SU-DHL-6 (cell line): ENCODE results near the gene BUD23.

ENCODE experiments used
- CTCF ChIP-seq: fragments of 200-600 bp; sonication (generic); IDR thresholded peaks from one replicate; pipeline ENCODE4 v1.5.1; 2017; ENCODE audit warnings: antibody characterized with exemption, mild to moderate bottlenecking, low read length, moderate library complexity; ENCODE audit not compliant: insufficient read depth, poor library complexity, severe bottlenecking
- EZH2phosphoT487 ChIP-seq: fragments of 200-600 bp; sonication (generic), shearing (Covaris generic); conservative IDR thresholded peaks from 2 replicates; pipeline ENCODE4 v1.6.1; 2018; ENCODE audit warnings: mild to moderate bottlenecking, antibody characterized with exemption, low read length, moderate library complexity, mixed read lengths

DNA sequence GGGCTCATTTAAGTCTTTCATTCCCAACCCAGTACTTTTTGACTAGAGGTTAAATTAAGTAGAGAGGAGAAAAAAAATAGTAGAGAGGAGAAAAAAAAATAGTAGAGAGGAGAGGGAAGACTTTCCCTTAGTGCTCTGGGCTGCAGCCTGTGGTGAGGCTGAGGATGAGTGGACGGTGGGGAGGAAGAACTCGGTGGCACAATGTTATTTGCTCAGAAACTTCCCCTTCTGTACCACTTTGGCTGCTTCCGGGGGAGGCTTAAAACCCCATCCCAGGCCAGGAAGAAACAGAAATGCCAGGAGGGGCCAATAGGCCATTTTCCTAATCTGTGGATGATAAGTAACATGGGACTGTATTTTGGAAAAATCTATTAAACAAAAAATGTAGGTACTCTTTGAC, 44.5 kb upstream of the BUD23 start:
- TF ChIP-seq CTCF (no peak), EZH2phosphoT487 (no peak)
